Activated naive CD4-positive, alpha-beta T cell treated with anti-CD3 and anti-CD28 coated beads, Interleukin-2, amount 50 U/mL, for 24 hours (primary cell): ENCODE data around the gene PROM1.

Experiments used
- H3K27ac Mint-ChIP-seq: one replicate; pipeline ENCODE4 v1.8.0; 2021; ENCODE audit warnings: mild to moderate bottlenecking, mixed read lengths
- H3K27me3 Mint-ChIP-seq: one replicate; pipeline ENCODE4 v1.8.0; 2021; ENCODE audit warnings: mixed read lengths
- H3K36me3 Mint-ChIP-seq: one replicate; pipeline ENCODE4 v1.8.0; 2021; ENCODE audit warnings: mixed read lengths
- H3K4me1 Mint-ChIP-seq: one replicate; pipeline ENCODE4 v1.8.0; 2021; ENCODE audit warnings: mixed read lengths
- H3K4me3 Mint-ChIP-seq: one replicate; pipeline ENCODE4 v1.8.0; 2021; ENCODE audit warnings: mild to moderate bottlenecking, mixed read lengths
- H3K9me3 Mint-ChIP-seq: one replicate; pipeline ENCODE4 v1.8.0; 2021; ENCODE audit warnings: mixed read lengths

PROM1 gene

GRCh38 chr4:16082426-16083240 is 1.2 kb downstream of the PROM1 start:
- H3K27ac Mint-ChIP-seq = no peak overlapping the region
- peaks cover 19% of the 10 kb centered on the region for H3K4me1 Mint-ChIP-seq
- no peaks in the 10 kb centered on the region for H3K9me3 Mint-ChIP-seq
- H3K4me3 Mint-ChIP-seq = peak overlapping the region; percentile 84
- peaks cover 50% of the 10 kb centered on the region for H3K27me3 Mint-ChIP-seq
- peaks cover 3% of the 10 kb centered on the region for H3K36me3 Mint-ChIP-seq

- H3K4me1 Mint-ChIP-seq = peaks cover 19% of the 10 kb centered on the region
- peak overlapping the region; percentile 84 for H3K4me3 Mint-ChIP-seq
- no peaks in the 10 kb centered on the region for H3K9me3 Mint-ChIP-seq
- peaks cover 51% of the 10 kb centered on the region for H3K27me3 Mint-ChIP-seq
- H3K36me3 Mint-ChIP-seq = peaks cover 3% of the 10 kb centered on the region
- no peak overlapping the region for H3K27ac Mint-ChIP-seq
Observed at GRCh38 chr4:16082041-16082425, 1.8 kb downstream of the PROM1 start.

- Mint-ChIP-seq H3K27ac (no peak overlapping the region), H3K36me3 (peaks cover 3% of the 10 kb centered on the region), H3K4me3 (no peak overlapping the region), H3K9me3 (no peaks in the 10 kb centered on the region), H3K4me1 (peaks cover 16% of the 10 kb centered on the region), H3K27me3 (peaks cover 39% of the 10 kb centered on the region)
Observed at GRCh38 chr4:16079046-16079445, 4.8 kb downstream of the PROM1 start.

GRCh38 chr4:16078195-16078760 is 5.5 kb downstream of the PROM1 start:
- no peak overlapping the region for H3K27ac Mint-ChIP-seq
- H3K36me3 Mint-ChIP-seq = peaks cover 3% of the 10 kb centered on the region
- no peak overlapping the region for H3K4me3 Mint-ChIP-seq
- H3K4me1 Mint-ChIP-seq = peaks cover 13% of the 10 kb centered on the region
- peaks cover 40% of the 10 kb centered on the region for H3K27me3 Mint-ChIP-seq
- H3K9me3 Mint-ChIP-seq = no peaks in the 10 kb centered on the region

- no peaks in the 10 kb centered on the region for H3K9me3 Mint-ChIP-seq
- H3K27ac Mint-ChIP-seq = no peak overlapping the region
- no peak overlapping the region for H3K4me3 Mint-ChIP-seq
- peaks cover 42% of the 10 kb centered on the region for H3K27me3 Mint-ChIP-seq
- peaks cover 3% of the 10 kb centered on the region for H3K36me3 Mint-ChIP-seq
- H3K4me1 Mint-ChIP-seq = peaks cover 11% of the 10 kb centered on the region
Observed at GRCh38 chr4:16077786-16078185, 6.0 kb downstream of the PROM1 start.

- Mint-ChIP-seq H3K27me3 (peaks cover 34% of the 10 kb centered on the region), H3K36me3 (peaks cover 3% of the 10 kb centered on the region), H3K4me1 (no peaks in the 10 kb centered on the region), H3K9me3 (no peaks in the 10 kb centered on the region), H3K4me3 (no peak overlapping the region), H3K27ac (no peak overlapping the region)
Observed at GRCh38 chr4:16075975-16076757, 7.7 kb downstream of the PROM1 start.

GRCh38 chr4:16075061-16075460 is 8.8 kb downstream of the PROM1 start:
- no peak overlapping the region for H3K4me3 Mint-ChIP-seq
- H3K27me3 Mint-ChIP-seq = peaks cover 36% of the 10 kb centered on the region
- H3K9me3 Mint-ChIP-seq = no peaks in the 10 kb centered on the region

GRCh38 chr4:16072168-16072567 is 11.7 kb downstream of the PROM1 start:
- no peak overlapping the region for H3K27ac Mint-ChIP-seq
- no peaks in the 10 kb centered on the region for H3K4me1 Mint-ChIP-seq
- H3K36me3 Mint-ChIP-seq = no peaks in the 10 kb centered on the region
- peaks cover 21% of the 10 kb centered on the region for H3K27me3 Mint-ChIP-seq
- no peak overlapping the region for H3K4me3 Mint-ChIP-seq
- no peaks in the 10 kb centered on the region for H3K9me3 Mint-ChIP-seq

More at GRCh38 chr4:16075061-16075460, 8.8 kb downstream of the PROM1 start:
- no peaks in the 10 kb centered on the region for H3K4me1 Mint-ChIP-seq
- H3K27ac Mint-ChIP-seq = no peak overlapping the region
- peaks cover 3% of the 10 kb centered on the region for H3K36me3 Mint-ChIP-seq

GRCh38 chr4:16070203-16070602 is 13.6 kb downstream of the PROM1 start:
- no peaks in the 10 kb centered on the region for H3K36me3 Mint-ChIP-seq
- peaks cover 17% of the 10 kb centered on the region for H3K27me3 Mint-ChIP-seq
- H3K9me3 Mint-ChIP-seq = no peaks in the 10 kb centered on the region
- H3K4me1 Mint-ChIP-seq = no peaks in the 10 kb centered on the region
- H3K4me3 Mint-ChIP-seq = no peak overlapping the region
- H3K27ac Mint-ChIP-seq = no peak overlapping the region

- Mint-ChIP-seq H3K27me3 (peaks cover 13% of the 10 kb centered on the region), H3K36me3 (peaks cover 4% of the 10 kb centered on the region), H3K4me1 (peaks cover 5% of the 10 kb centered on the region), H3K4me3 (no peak overlapping the region), H3K9me3 (peaks cover 7% of the 10 kb centered on the region), H3K27ac (no peak overlapping the region)
Observed at GRCh38 chr4:16067515-16067914, 16.3 kb downstream of the PROM1 start.

GRCh38 chr4:16066586-16067128 is 17.2 kb downstream of the PROM1 start:
- Mint-ChIP-seq H3K4me1 (peaks cover 6% of the 10 kb centered on the region), H3K36me3 (peaks cover 4% of the 10 kb centered on the region), H3K9me3 (peaks cover 7% of the 10 kb centered on the region), H3K4me3 (no peak overlapping the region), H3K27ac (no peak overlapping the region), H3K27me3 (peaks cover 13% of the 10 kb centered on the region)

- no peak overlapping the region for H3K27ac Mint-ChIP-seq
- no peak overlapping the region for H3K4me3 Mint-ChIP-seq
- peaks cover 4% of the 10 kb centered on the region for H3K36me3 Mint-ChIP-seq
- H3K27me3 Mint-ChIP-seq = peaks cover 6% of the 10 kb centered on the region
- peaks cover 6% of the 10 kb centered on the region for H3K4me1 Mint-ChIP-seq
- H3K9me3 Mint-ChIP-seq = peaks cover 7% of the 10 kb centered on the region
Observed at GRCh38 chr4:16065066-16065465, 18.8 kb downstream of the PROM1 start.

GRCh38 chr4:16062601-16063000 is 21.2 kb downstream of the PROM1 start:
- H3K36me3 Mint-ChIP-seq = peaks cover 4% of the 10 kb centered on the region
- H3K4me1 Mint-ChIP-seq = peaks cover 6% of the 10 kb centered on the region
- peaks cover 7% of the 10 kb centered on the region for H3K9me3 Mint-ChIP-seq
- H3K27ac Mint-ChIP-seq = no peak overlapping the region
- H3K4me3 Mint-ChIP-seq = no peak overlapping the region
- peaks cover 11% of the 10 kb centered on the region for H3K27me3 Mint-ChIP-seq

- no peaks in the 10 kb centered on the region for H3K4me1 Mint-ChIP-seq
- peaks cover 19% of the 10 kb centered on the region for H3K27me3 Mint-ChIP-seq
- H3K27ac Mint-ChIP-seq = no peak overlapping the region
- H3K36me3 Mint-ChIP-seq = no peaks in the 10 kb centered on the region
- H3K9me3 Mint-ChIP-seq = no peaks in the 10 kb centered on the region
- H3K4me3 Mint-ChIP-seq = no peak overlapping the region
Observed at GRCh38 chr4:16056681-16057385, 27.0 kb downstream of the PROM1 start.

GRCh38 chr4:16055873-16056272 is 27.9 kb downstream of the PROM1 start:
- Mint-ChIP-seq H3K27ac (no peak overlapping the region), H3K36me3 (no peaks in the 10 kb centered on the region), H3K4me3 (no peak overlapping the region), H3K27me3 (peaks cover 19% of the 10 kb centered on the region), H3K4me1 (no peaks in the 10 kb centered on the region), H3K9me3 (no peaks in the 10 kb centered on the region)
